A549 (cell line): ENCODE data around the gene LMBR1L.

Experiments used
- EP300 ChIP-seq, 2 experiments: fragments of >200 bp; sonication (Bioruptor Twin); formaldehyde crosslinking; IDR thresholded peaks; 2 replicates in 1 of 2; 3 replicates in 1 of 2; pipeline ENCODE4 v1.6.1; 2016 to 2017
- HDAC2 ChIP-seq: fragments of 200-600 bp; sonication (generic); IDR thresholded peaks from 2 replicates; pipeline ENCODE4 v1.6.1; 2016
- KDM1A ChIP-seq: fragments of 200-600 bp; sonication (generic); IDR thresholded peaks from 2 replicates; pipeline ENCODE4 v1.6.1; 2016; ENCODE audit warnings: low read depth, mild to moderate bottlenecking
- POLR2A ChIP-seq: IDR thresholded peaks from 2 replicates; pipeline ENCODE4 v1.6.1; 2012; ENCODE audit warnings: mild to moderate bottlenecking, low read length
- RCOR1 ChIP-seq: fragments of 150-350 bp; IDR thresholded peaks from 2 replicates; pipeline ENCODE4 v1.6.1; 2014; ENCODE audit warnings: antibody characterized with exemption, low read length, low read depth
- TP53 ChIP-seq: fragments of 250-450 bp; sonication (Bioruptor Pico); IDR thresholded peaks from 2 replicates; pipeline ENCODE4 v1.5.0; 2021; ENCODE audit warnings: mild to moderate bottlenecking, moderate library complexity
- TF ChIP-seq, protein P1 (sequence below): fragments of >200 bp; sonication (Bioruptor Twin); formaldehyde crosslinking; IDR thresholded peaks from 3 replicates; pipeline ENCODE4 v1.5.1; 2016
- TF ChIP-seq, protein P2 (sequence below): fragments of 150-350 bp; IDR thresholded peaks from 2 replicates; pipeline ENCODE4 v1.6.1; 2014; ENCODE audit warnings: low read depth, mild to moderate bottlenecking, low read length
- TF ChIP-seq, protein P3 (sequence below): fragments of 250-450 bp; sonication (Bioruptor Pico); IDR thresholded peaks from 2 replicates; pipeline ENCODE4 v1.5.0; 2021; ENCODE audit warnings: mild to moderate bottlenecking, moderate library complexity, borderline replicate concordance
- TF ChIP-seq, protein P4 (sequence below): IDR thresholded peaks from 2 replicates; pipeline ENCODE4 v1.6.1; 2012
- TF ChIP-seq, protein P5 (sequence below): fragments of 200-600 bp; sonication (generic); IDR thresholded peaks from 2 replicates; pipeline ENCODE4 v1.6.1; 2016; ENCODE audit warnings: antibody characterized with exemption, mild to moderate bottlenecking, moderate library complexity

DNA sequence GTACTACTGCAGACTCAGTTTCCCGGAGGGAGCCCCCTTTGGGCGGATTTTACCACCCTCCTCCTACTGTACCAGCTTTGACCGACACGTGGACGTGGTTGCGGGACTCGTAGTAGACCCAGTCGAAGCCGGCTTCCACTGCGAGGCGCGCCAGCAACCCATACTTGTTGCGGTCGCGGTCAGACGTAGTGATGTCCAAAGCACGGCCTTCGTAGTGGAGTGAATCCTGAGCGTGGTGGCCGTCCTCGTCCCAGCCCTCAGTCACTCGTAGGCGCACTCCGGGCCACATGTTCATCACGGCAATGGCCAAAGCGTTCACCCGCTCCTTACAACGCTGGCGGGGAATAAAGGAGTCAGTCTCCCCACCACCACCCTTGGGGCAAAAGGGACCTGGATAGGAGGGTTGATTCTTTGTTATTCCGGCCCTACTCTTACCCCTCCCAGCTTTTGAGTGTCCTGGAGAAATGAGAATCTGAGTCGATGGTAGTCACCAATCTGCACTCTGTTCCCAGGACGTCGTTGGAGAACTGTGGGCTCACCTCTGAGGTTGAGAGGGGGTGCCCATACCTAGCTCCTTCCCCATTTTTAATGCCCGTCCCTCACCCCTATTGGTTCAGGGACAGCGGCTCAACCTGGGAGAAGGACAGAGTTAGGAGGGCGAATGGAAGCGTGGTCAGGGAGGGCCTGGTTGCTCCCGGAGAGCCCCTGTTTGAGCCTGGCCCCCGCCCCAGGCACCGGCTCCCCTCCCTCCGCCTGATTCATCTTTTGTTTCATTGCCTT is 19.4 kb downstream of the LMBR1L start:
- TF ChIP-seq POLR2A (no peak), KDM1A (no peak), EP300 (IDR thresholded peaks at IDR 0.05) (no peak), HDAC2 (no peak), TP53 (CRISPR knock-in tag) (no peak), RCOR1 (no peak)
- TF ChIP-seq, protein P1, sequence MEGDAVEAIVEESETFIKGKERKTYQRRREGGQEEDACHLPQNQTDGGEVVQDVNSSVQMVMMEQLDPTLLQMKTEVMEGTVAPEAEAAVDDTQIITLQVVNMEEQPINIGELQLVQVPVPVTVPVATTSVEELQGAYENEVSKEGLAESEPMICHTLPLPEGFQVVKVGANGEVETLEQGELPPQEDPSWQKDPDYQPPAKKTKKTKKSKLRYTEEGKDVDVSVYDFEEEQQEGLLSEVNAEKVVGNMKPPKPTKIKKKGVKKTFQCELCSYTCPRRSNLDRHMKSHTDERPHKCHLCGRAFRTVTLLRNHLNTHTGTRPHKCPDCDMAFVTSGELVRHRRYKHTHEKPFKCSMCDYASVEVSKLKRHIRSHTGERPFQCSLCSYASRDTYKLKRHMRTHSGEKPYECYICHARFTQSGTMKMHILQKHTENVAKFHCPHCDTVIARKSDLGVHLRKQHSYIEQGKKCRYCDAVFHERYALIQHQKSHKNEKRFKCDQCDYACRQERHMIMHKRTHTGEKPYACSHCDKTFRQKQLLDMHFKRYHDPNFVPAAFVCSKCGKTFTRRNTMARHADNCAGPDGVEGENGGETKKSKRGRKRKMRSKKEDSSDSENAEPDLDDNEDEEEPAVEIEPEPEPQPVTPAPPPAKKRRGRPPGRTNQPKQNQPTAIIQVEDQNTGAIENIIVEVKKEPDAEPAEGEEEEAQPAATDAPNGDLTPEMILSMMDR: no peak
- TF ChIP-seq, protein P2, sequence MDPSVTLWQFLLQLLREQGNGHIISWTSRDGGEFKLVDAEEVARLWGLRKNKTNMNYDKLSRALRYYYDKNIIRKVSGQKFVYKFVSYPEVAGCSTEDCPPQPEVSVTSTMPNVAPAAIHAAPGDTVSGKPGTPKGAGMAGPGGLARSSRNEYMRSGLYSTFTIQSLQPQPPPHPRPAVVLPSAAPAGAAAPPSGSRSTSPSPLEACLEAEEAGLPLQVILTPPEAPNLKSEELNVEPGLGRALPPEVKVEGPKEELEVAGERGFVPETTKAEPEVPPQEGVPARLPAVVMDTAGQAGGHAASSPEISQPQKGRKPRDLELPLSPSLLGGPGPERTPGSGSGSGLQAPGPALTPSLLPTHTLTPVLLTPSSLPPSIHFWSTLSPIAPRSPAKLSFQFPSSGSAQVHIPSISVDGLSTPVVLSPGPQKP: no peak
- TF ChIP-seq, protein P3, sequence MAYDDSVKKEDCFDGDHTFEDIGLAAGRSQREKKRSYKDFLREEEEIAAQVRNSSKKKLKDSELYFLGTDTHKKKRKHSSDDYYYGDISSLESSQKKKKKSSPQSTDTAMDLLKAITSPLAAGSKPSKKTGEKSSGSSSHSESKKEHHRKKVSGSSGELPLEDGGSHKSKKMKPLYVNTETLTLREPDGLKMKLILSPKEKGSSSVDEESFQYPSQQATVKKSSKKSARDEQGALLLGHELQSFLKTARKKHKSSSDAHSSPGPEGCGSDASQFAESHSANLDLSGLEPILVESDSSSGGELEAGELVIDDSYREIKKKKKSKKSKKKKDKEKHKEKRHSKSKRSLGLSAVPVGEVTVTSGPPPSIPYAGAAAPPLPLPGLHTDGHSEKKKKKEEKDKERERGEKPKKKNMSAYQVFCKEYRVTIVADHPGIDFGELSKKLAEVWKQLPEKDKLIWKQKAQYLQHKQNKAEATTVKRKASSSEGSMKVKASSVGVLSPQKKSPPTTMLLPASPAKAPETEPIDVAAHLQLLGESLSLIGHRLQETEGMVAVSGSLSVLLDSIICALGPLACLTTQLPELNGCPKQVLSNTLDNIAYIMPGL (CRISPR knock-in tag): no peak
- TF ChIP-seq, protein P4, sequence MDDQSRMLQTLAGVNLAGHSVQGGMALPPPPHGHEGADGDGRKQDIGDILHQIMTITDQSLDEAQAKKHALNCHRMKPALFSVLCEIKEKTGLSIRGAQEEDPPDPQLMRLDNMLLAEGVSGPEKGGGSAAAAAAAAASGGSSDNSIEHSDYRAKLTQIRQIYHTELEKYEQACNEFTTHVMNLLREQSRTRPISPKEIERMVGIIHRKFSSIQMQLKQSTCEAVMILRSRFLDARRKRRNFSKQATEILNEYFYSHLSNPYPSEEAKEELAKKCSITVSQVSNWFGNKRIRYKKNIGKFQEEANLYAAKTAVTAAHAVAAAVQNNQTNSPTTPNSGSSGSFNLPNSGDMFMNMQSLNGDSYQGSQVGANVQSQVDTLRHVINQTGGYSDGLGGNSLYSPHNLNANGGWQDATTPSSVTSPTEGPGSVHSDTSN: no peak
- TF ChIP-seq, protein P5, sequence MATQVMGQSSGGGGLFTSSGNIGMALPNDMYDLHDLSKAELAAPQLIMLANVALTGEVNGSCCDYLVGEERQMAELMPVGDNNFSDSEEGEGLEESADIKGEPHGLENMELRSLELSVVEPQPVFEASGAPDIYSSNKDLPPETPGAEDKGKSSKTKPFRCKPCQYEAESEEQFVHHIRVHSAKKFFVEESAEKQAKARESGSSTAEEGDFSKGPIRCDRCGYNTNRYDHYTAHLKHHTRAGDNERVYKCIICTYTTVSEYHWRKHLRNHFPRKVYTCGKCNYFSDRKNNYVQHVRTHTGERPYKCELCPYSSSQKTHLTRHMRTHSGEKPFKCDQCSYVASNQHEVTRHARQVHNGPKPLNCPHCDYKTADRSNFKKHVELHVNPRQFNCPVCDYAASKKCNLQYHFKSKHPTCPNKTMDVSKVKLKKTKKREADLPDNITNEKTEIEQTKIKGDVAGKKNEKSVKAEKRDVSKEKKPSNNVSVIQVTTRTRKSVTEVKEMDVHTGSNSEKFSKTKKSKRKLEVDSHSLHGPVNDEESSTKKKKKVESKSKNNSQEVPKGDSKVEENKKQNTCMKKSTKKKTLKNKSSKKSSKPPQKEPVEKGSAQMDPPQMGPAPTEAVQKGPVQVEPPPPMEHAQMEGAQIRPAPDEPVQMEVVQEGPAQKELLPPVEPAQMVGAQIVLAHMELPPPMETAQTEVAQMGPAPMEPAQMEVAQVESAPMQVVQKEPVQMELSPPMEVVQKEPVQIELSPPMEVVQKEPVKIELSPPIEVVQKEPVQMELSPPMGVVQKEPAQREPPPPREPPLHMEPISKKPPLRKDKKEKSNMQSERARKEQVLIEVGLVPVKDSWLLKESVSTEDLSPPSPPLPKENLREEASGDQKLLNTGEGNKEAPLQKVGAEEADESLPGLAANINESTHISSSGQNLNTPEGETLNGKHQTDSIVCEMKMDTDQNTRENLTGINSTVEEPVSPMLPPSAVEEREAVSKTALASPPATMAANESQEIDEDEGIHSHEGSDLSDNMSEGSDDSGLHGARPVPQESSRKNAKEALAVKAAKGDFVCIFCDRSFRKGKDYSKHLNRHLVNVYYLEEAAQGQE: no peak
